Measurements from ENCODE around the gene MUS81. TPM values are rescaled to one million over a fixed set of nuclear protein-coding genes. Genes with fewer than 3 reads are reported as not detected.

Gene MUS81
- total RNA-seq, 2 experiments from 2014 or later, result 102 to 130 TPM

GRCh38 chr11:65853246-65853979 lies 6.8 kb upstream of the MUS81 start:
- POLR2A ChIA-PET, result no interaction called here
- H3K4me3 ChIP-seq (ENCODE audit: low read depth, low read length, poor library complexity, severe bottlenecking), result no peak overlapping the region
- no TSS peak for BruUV-seq (replicated peaks)
- no peak overlapping the region for H3K4me2 ChIP-seq (ENCODE audit: low read length)
- peaks cover 69% of the 10 kb centered on the region for H3K36me3 ChIP-seq (ENCODE audit: insufficient read depth, low read length)
- peaks cover 9% of the 10 kb centered on the region for H3K4me1 ChIP-seq (ENCODE audit: insufficient read depth, low read length, poor library complexity, severe bottlenecking)
- TF ChIP-seq CTCF (conservative IDR thresholded peaks at IDR 0.05; ENCODE audit: low read length) (0 out of 2 replicates have a peak, but pooled peaks have one; percentile 19), EZH2phosphoT487 (IDR thresholded peaks at IDR 0.05; ENCODE audit: borderline replicate concordance, low read depth, low read length) (no peak)
- H3K9me2 ChIP-seq (ENCODE audit: insufficient read depth, low read length), result no peaks in the 10 kb centered on the region
- DNase-seq (ENCODE audit: low spot score), result no peak
- H3K79me2 ChIP-seq (ENCODE audit: insufficient read depth, low read depth, low read length), result peaks cover 36% of the 10 kb centered on the region
- no peak overlapping the region for H3K27ac ChIP-seq (ENCODE audit: low read depth, low read length, poor library complexity, severe bottlenecking)
- peaks cover 16% of the 10 kb centered on the region for H4K20me1 ChIP-seq (ENCODE audit: insufficient read depth, low read length)
- CTCF ChIA-PET (ENCODE audit: unreplicated experiment), result no interaction called here
- peaks cover 7% of the 10 kb centered on the region; the same call in 1 of the 2 replicates for H3K9me3 ChIP-seq (ENCODE audit: low read length)
- intact Hi-C loops (cut with micrococcal nuclease; ENCODE audit: unreplicated experiment), result no loop called here
- no peak overlapping the region for H2AFZ ChIP-seq (ENCODE audit: low read length)

- Histone ChIP-seq H4K20me1 (ENCODE audit: insufficient read depth, low read length) (peaks cover 16% of the 10 kb centered on the region), H3K9me2 (ENCODE audit: insufficient read depth, low read length) (no peaks in the 10 kb centered on the region), H3K4me1 (ENCODE audit: insufficient read depth, low read length, poor library complexity, severe bottlenecking) (peaks cover 16% of the 10 kb centered on the region), H3K9me3 (ENCODE audit: low read length) (peaks cover 7% of the 10 kb centered on the region; the same call in 1 of the 2 replicates), H3K27ac (ENCODE audit: low read depth, low read length, poor library complexity, severe bottlenecking) (no peak overlapping the region), H3K79me2 (ENCODE audit: insufficient read depth, low read depth, low read length) (peaks cover 36% of the 10 kb centered on the region), H3K4me3 (ENCODE audit: low read depth, low read length, poor library complexity, severe bottlenecking) (no peak overlapping the region), H3K36me3 (ENCODE audit: insufficient read depth, low read length) (peaks cover 69% of the 10 kb centered on the region), H2AFZ (ENCODE audit: low read length) (no peak overlapping the region), H3K4me2 (ENCODE audit: low read length) (no peak overlapping the region)
- no TSS peak for BruUV-seq (replicated peaks)
- intact Hi-C loops (cut with micrococcal nuclease; ENCODE audit: unreplicated experiment), result no loop called here
- POLR2A ChIA-PET, result no interaction called here
- no peak for TF ChIP-seq CTCF (conservative IDR thresholded peaks at IDR 0.05; ENCODE audit: low read length)
- TF ChIP-seq EZH2phosphoT487 (IDR thresholded peaks at IDR 0.05; ENCODE audit: borderline replicate concordance, low read depth, low read length), result no peak
- DNase-seq (ENCODE audit: low spot score), result no peak
- CTCF ChIA-PET (ENCODE audit: unreplicated experiment), result no interaction called here
These were observed 6.1 kb upstream of the MUS81 start for GRCh38 chr11:65854161-65854592.
